ENCODE results near the gene CCNL1.

GRCh38 chr3:157170861-157171260 lies 10.9 kb upstream of the CCNL1 start:
- no peak for TF ChIP-seq ZFP3 (CRISPR knock-in tag; IDR thresholded peaks at IDR 0.05)
- no peak for TF ChIP-seq PATZ1 (CRISPR knock-in tag; IDR thresholded peaks at IDR 0.05; ENCODE audit: borderline replicate concordance)
- no peak for TF ChIP-seq CSDC2 (CRISPR knock-in tag; IDR thresholded peaks at IDR 0.05)
- TF ChIP-seq ZNF565 (CRISPR knock-in tag; conservative IDR thresholded peaks at IDR 0.05; ENCODE audit: low read depth) = no peak
- no peak for TF ChIP-seq ZFP30 (CRISPR knock-in tag; IDR thresholded peaks at IDR 0.05)
- TF ChIP-seq ZC3H10 (CRISPR knock-in tag; IDR thresholded peaks at IDR 0.05) = no peak
- no peak for TF ChIP-seq BACH2 (CRISPR knock-in tag; IDR thresholded peaks at IDR 0.05; ENCODE audit: borderline replicate concordance)
- TF ChIP-seq POU6F1 (CRISPR knock-in tag; IDR thresholded peaks at IDR 0.05; ENCODE audit: borderline replicate concordance, low read depth) = no peak
